Stimulated activated CD4-positive, alpha-beta T cell treated with anti-CD3 and anti-CD28 coated beads, Interleukin-1b, Interleukin-23, amount 100 ng/mL, for 24 hours (primary cell): ENCODE measurements around the gene THSD7B.
"Not testable (repeated sequence)": the region's sequence is repeated elsewhere in the genome, so short reads cannot be mapped to it uniquely, and the experiment has no call there.

Source experiments
- DNase-seq, 4 experiments: peaks; one replicate each; pipeline ENCODE4 v3.0.0-alpha.2; 2020; ENCODE audit warnings: low read depth in 4 of 4, low spot score in 1 of 4

The THSD7B gene

GRCh38 chr2:137672989-137673552 is 907.7 kb downstream of the THSD7B start:
- DNase-seq: no peak

GRCh38 chr2:137674991-137675390 is 909.6 kb downstream of the THSD7B start:
- no peak for DNase-seq

GRCh38 chr2:137675584-137676327 is 910.4 kb downstream of the THSD7B start:
- no peak for DNase-seq

- no peak for DNase-seq
These were observed 911.0 kb downstream of the THSD7B start for GRCh38 chr2:137676346-137676745.

- DNase-seq: no peak
These were observed 912.1 kb downstream of the THSD7B start for GRCh38 chr2:137677466-137677865.

GRCh38 chr2:137689549-137689948 is 924.2 kb downstream of the THSD7B start:
- no peak for DNase-seq

GRCh38 chr2:137693534-137693933 is 928.2 kb downstream of the THSD7B start:
- DNase-seq: no peak

- no peak for DNase-seq
These were observed 931.6 kb downstream of the THSD7B start for GRCh38 chr2:137696916-137697315.

GRCh38 chr2:137700250-137700649 is 934.9 kb downstream of the THSD7B start:
- not testable (repeated sequence) for DNase-seq

GRCh38 chr2:137700681-137701080 is 935.3 kb downstream of the THSD7B start:
- DNase-seq: no peak

GRCh38 chr2:137705296-137705695 is 940.0 kb downstream of the THSD7B start:
- no peak for DNase-seq

- no peak for DNase-seq
These were observed 941.7 kb downstream of the THSD7B start for GRCh38 chr2:137706786-137707613.

- DNase-seq: no peak
These were observed 943.0 kb downstream of the THSD7B start for GRCh38 chr2:137708311-137708710.

- DNase-seq: no peak
These were observed 950.4 kb downstream of the THSD7B start for GRCh38 chr2:137715731-137716191.

GRCh38 chr2:137718786-137719185 is 953.4 kb downstream of the THSD7B start:
- DNase-seq: no peak

GRCh38 chr2:137721733-137722132 is 956.4 kb downstream of the THSD7B start:
- DNase-seq: no peak

GRCh38 chr2:137724912-137725311 is 959.6 kb downstream of the THSD7B start:
- DNase-seq: no peak
